ENCODE results near the gene AHNAK2.

DNA sequence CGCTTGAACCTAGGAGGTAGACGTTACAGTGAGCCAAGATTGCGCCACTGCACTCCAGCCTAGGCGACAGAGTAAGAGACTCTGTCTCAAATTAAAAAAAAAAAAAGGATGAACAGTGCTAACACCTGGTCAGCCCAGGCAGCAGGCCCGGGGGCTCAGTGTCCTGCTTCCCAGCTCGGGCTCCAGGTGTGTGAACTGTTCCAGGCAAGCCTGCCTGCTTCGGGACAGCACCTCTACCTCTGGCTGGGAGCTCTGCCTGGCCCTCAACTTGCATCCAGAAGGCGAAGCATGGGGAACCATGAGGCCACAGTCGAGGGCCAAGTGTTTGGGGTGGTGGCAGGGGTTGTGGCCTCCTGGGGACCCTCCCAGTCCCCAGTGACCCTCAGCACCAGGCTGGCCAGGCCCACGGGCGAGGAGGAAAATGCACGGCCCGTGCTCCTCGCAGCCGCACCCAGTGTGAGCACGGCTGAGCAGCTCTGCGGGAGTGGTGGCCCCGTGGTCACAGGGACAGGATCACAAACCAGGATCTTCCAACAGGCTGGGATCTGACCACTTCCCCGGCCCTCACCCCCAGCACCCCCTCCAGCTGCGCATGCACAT is 27.3 kb upstream of the AHNAK2 start:
- TF ChIP-seq CTCF (IDR thresholded peaks at IDR 0.05; ENCODE audit: low read depth, low read length, poor library complexity, severe bottlenecking) = no peak
- TF ChIP-seq EZH2phosphoT487 (IDR thresholded peaks at IDR 0.05; ENCODE audit: borderline replicate concordance, low read length) = no peak

Measured in DOHH2 (cell line).